ENCODE results near the gene MOV10. TPM values are rescaled to one million over a fixed set of nuclear protein-coding genes. Genes with fewer than 3 reads are reported as not detected.

The MOV10 gene
- total RNA-seq, 2 donors from 2014 or later, result 28.3 to 31.9 TPM

DNA sequence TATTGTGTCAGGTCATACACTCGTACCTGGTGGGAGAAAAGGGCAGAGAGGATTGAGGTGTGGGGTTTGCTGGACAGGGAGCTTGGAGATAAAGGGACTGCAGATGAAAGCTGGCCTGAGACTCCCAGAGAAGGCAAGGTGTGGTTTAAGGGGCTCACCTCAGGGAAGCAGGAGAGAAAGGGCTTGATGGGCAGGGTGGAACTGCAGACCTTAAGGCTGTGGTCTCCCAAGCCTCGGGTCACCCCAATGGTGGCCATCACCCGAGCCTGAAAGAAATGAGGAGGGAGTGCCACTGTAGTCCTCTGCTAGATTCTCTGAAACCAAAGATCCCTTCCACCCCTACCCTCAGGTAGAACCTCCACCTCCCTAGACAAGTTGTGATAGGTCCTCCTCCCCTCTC, 36.1 kb downstream of the MOV10 start:
- peaks cover 0 to 25% of the 10 kb centered on the region in 2 donors for H3K4me1 ChIP-seq (ENCODE audit: control insufficient read depth in 1 of 2, low read depth in 2 of 2)
- DNase-seq (ENCODE audit: low spot score), result no peak
- ATAC-seq (ENCODE audit: insufficient number of reproducible peaks, low FRiP score, low read depth), result no peak
- TF ChIP-seq, protein P1, sequence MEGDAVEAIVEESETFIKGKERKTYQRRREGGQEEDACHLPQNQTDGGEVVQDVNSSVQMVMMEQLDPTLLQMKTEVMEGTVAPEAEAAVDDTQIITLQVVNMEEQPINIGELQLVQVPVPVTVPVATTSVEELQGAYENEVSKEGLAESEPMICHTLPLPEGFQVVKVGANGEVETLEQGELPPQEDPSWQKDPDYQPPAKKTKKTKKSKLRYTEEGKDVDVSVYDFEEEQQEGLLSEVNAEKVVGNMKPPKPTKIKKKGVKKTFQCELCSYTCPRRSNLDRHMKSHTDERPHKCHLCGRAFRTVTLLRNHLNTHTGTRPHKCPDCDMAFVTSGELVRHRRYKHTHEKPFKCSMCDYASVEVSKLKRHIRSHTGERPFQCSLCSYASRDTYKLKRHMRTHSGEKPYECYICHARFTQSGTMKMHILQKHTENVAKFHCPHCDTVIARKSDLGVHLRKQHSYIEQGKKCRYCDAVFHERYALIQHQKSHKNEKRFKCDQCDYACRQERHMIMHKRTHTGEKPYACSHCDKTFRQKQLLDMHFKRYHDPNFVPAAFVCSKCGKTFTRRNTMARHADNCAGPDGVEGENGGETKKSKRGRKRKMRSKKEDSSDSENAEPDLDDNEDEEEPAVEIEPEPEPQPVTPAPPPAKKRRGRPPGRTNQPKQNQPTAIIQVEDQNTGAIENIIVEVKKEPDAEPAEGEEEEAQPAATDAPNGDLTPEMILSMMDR (IDR thresholded peaks at IDR 0.05), result no peak
- no peak overlapping the region for H3K4me3 ChIP-seq
- no peaks in the 10 kb centered on the region for H3K9me3 ChIP-seq
- H3K36me3 ChIP-seq, result no peaks in the 10 kb centered on the region
- H3K27ac ChIP-seq, result no peak overlapping the region
- H3K27me3 ChIP-seq (replicated peaks; ENCODE audit: insufficient read depth), result no peaks in the 10 kb centered on the region

DNA sequence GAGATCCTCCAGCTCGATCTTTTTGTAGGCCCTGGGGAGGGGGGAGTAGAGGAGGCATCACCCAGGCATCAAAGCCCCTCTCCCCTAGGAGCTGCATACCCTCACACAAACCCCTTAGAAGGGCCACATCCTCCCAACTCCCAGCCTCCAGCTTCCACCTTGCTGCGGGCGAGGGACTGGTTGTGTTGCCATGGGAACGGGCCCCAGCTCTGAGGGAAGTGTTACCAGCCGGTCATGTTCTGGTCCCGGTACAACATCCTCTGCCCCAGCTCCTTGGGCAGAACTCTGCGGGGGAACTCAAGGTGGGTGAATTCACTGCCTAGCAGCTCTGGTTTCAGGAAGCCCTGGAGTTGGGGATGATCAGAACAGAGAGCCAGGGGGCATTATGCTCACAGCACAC, 36.6 kb downstream of the MOV10 start:
- H3K4me3 ChIP-seq, result no peak overlapping the region
- TF ChIP-seq, protein P1 (IDR thresholded peaks at IDR 0.05), result no peak
- H3K9me3 ChIP-seq, result no peaks in the 10 kb centered on the region
- H3K36me3 ChIP-seq, result no peaks in the 10 kb centered on the region
- DNase-seq (ENCODE audit: low spot score), result no peak
- H3K27ac ChIP-seq, result no peak overlapping the region
- no peak for ATAC-seq (ENCODE audit: insufficient number of reproducible peaks, low FRiP score, low read depth)
- H3K27me3 ChIP-seq (replicated peaks; ENCODE audit: insufficient read depth), result no peaks in the 10 kb centered on the region
- peaks cover 0 to 22% of the 10 kb centered on the region in 2 donors for H3K4me1 ChIP-seq (ENCODE audit: control insufficient read depth in 1 of 2, low read depth in 2 of 2)

DNA sequence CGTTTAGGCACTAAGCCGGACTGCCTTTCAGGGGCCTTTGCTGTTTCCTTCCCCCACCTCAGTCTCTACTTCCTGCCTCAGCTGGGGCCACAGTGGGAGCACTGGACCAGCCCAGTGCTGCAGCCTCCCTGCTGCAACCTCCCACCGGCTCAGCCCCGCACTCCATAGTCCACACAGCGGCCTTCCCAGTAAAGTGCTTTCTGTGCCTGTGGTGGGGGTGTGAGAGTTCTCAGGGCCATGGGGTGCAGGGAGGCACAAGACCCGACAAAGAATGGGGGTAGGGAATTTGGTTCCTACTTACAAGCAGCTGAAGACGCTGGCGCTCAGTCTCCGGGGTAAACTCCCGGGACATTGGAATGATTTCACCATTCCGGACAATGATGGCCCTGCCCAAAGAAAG, 37.2 kb downstream of the MOV10 start:
- H3K9me3 ChIP-seq, result no peaks in the 10 kb centered on the region
- no peaks in the 10 kb centered on the region for H3K27me3 ChIP-seq (replicated peaks; ENCODE audit: insufficient read depth)
- no peaks in the 10 kb centered on the region for H3K36me3 ChIP-seq
- TF ChIP-seq, protein P1 (IDR thresholded peaks at IDR 0.05), result no peak
- H3K4me3 ChIP-seq, result no peak overlapping the region
- no peak for ATAC-seq (ENCODE audit: insufficient number of reproducible peaks, low FRiP score, low read depth)
- H3K27ac ChIP-seq, result no peak overlapping the region
- no peak for DNase-seq (ENCODE audit: low spot score)
- peaks cover 0 to 24% of the 10 kb centered on the region in 2 donors for H3K4me1 ChIP-seq (ENCODE audit: control insufficient read depth in 1 of 2, low read depth in 2 of 2)

DNA sequence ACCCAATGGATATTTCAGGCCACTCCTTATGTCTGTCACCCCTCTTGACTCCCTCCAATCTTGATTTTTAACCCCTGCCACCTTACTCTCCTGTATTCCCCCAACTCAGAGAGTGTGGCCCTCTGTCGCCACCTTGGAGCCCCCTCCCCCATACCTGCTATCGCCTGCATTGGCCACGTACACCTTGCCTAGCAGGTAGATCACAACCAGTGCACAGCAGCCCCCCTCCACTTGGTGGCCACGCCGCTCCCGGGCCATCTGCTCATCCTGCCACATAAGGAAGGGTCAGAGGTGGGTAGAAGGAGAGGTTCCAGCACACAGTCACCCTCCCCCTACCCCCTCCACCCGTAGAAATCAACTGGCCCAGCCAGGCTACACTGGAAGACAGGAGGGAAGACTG, 37.7 kb downstream of the MOV10 start:
- peaks cover 0 to 24% of the 10 kb centered on the region in 2 donors for H3K4me1 ChIP-seq (ENCODE audit: control insufficient read depth in 1 of 2, low read depth in 2 of 2)
- no peak for DNase-seq (ENCODE audit: low spot score)
- no peaks in the 10 kb centered on the region for H3K9me3 ChIP-seq
- H3K27ac ChIP-seq, result no peak overlapping the region
- TF ChIP-seq, protein P1 (IDR thresholded peaks at IDR 0.05), result no peak
- H3K36me3 ChIP-seq, result no peaks in the 10 kb centered on the region
- ATAC-seq (ENCODE audit: insufficient number of reproducible peaks, low FRiP score, low read depth), result no peak
- no peaks in the 10 kb centered on the region for H3K27me3 ChIP-seq (replicated peaks; ENCODE audit: insufficient read depth)
- no peak overlapping the region for H3K4me3 ChIP-seq

DNA sequence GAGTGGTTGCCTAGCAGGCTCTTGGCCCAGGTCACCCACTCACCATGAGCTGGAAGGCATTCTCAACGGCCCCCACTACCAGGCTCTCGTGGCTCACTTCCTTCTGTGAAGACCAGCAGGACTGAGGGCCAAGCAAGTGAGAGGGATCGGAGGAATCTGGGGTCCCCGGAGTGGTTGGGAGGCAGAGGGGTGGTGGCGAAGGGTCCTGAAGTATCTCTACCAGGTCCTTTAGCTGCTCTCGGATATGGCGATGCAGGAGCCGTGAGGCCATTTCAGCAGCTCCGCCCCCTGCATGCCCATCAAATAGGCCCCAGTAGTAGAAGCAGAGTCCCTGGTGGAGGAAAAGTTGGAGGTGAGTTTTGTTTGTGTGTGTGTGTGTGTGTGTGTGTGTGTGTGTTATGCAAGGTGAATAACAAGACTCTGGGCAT, 38.3 kb downstream of the MOV10 start:
- ATAC-seq (ENCODE audit: insufficient number of reproducible peaks, low FRiP score, low read depth) (no peak), DNase-seq (ENCODE audit: low spot score) (no peak)
- H3K4me1 ChIP-seq (ENCODE audit: control insufficient read depth in 1 of 2, low read depth in 2 of 2), result peaks cover 0 to 19% of the 10 kb centered on the region in 2 donors
- no peak overlapping the region for H3K4me3 ChIP-seq
- H3K36me3 ChIP-seq, result no peaks in the 10 kb centered on the region
- no peaks in the 10 kb centered on the region for H3K27me3 ChIP-seq (replicated peaks; ENCODE audit: insufficient read depth)
- H3K27ac ChIP-seq, result no peak overlapping the region
- TF ChIP-seq, protein P1 (IDR thresholded peaks at IDR 0.05), result no peak
- H3K9me3 ChIP-seq, result no peaks in the 10 kb centered on the region
